NAMALWA (cell line): Measurements from ENCODE around the gene LRRC1.

ENCODE experiments used
- DNase-seq: peaks from one replicate; pipeline ENCODE4 v3.0.0-alpha.2; 2015; ENCODE audit warnings: low spot score

The LRRC1 gene

GRCh38 chr6:53889365-53889764 is 94.6 kb downstream of the LRRC1 start:
- DNase-seq: no peak

GRCh38 chr6:53892707-53893106 is 97.9 kb downstream of the LRRC1 start:
- DNase-seq: no peak

DNA sequence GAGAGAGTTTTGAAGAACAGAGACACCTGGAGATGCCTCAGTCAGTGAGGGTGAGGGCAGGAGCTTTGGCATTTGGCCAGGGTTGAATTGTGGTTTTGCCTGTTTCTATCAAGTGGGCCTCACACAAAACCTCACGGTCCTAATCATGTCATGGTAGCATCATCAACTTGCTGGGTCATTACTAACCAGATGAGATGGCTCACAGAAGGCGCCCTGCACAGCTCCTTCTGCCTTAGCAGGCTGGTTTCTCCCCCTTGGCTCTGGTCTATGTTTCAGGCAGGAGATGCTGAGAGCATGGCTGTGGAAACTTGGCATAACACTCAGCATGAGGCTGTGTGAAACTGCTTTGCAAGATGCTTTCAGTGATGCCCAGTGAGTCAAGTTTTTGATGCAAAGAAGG is 99.3 kb downstream of the LRRC1 start:
- peak; percentile 56 for DNase-seq

DNA sequence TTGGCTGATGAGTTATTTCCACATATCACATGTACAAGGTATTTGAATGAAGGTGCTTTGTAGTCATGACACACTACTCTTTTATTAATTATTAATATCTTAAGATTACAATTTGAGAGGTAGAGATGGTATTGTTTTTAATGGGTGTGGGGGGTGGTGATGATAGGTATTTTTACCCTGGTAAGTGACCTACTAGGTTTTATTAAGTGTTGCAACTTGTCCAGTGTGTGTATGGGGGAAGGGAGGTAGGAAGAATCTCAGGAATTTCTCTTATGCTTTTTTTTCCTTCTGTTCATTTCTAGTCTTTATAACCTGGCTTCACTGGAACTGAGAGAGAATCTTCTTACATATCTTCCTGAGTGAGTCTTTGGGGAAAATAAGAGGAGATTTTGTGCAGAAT is 101.4 kb downstream of the LRRC1 start:
- DNase-seq: no peak

- DNase-seq: no peak
Observed at GRCh38 chr6:53898026-53898795, 103.4 kb downstream of the LRRC1 start.

- DNase-seq: no peak
Observed at GRCh38 chr6:53899512-53899911, 104.7 kb downstream of the LRRC1 start.

GRCh38 chr6:53903357-53903756 is 108.6 kb downstream of the LRRC1 start:
- no peak for DNase-seq

DNA sequence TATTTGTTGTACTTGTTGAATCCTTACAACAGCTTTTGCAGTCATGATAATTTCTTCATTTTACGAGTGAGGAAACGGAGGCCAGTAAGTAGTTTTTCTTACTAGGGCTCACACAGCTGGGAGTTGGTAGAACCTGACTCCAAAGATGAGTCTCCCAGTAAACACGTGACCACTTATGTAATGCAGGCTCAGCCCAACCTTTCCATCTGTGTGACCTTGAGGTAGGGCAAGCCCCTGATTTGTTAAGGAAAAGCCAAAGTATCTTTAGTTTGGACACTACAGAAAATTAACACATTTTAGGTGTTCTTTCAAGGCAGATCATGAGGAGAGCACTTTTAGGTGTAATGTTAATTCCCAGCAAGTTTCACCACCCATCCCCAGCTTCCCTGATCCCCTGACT is 111.3 kb downstream of the LRRC1 start:
- DNase-seq: no peak

DNA sequence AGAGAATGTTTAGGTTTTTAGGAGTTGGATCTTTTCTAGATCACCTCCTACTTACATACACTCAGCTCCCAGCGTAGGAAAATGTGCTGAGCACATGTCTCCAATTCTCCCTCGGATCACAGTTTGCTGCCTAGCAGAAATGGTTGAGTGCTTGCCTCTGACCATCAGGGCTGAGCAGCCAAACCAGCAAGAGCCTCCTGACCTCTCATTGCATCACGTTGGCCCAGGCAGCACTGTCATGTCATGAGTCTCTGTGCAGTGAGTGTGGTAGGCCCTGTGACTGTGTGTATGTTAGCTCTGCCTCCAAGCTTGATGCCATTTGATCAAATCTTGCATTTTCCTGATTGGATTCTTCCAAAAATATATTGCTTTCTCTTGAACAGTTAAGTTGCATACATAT is 112.0 kb downstream of the LRRC1 start:
- no peak for DNase-seq

DNA sequence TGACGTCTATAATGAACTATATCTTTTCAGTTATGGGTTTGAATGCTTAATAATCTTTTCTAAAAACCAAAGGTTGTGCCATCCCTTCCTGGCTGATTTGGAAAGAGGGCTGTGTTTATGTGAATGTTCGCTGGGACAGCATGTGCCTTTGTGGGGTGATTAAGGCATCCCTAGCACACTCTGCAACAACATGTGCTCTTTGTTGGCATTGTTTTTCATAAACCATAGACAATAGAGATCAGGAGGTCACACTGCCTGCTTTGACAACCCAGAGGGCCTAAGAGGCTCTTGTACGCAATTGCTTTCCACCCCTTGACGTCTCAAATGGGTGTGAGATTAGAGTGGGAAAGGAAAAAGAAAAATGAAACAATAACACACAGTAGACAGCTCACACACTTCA is 116.0 kb downstream of the LRRC1 start:
- no peak for DNase-seq

GRCh38 chr6:53912661-53913060 is 117.9 kb downstream of the LRRC1 start:
- no peak for DNase-seq

DNA sequence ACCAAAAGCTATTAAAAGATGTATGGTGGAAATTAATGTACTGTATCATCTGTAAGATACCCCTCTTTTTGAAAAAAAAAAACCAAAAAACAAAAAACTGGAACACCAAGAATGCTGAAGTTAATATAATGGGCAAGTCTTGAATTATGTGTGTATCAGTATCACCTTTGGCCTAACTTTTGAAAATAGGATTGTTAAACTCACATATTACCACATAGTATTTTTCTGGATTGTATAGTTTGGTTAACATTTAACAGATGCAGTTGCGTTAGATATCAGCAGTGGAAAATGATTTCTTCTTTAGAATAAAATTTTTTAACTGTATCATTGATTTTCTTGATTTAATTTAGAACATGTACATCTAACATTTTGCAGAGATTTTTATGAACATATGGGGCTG is 118.5 kb downstream of the LRRC1 start:
- DNase-seq: no peak

DNA sequence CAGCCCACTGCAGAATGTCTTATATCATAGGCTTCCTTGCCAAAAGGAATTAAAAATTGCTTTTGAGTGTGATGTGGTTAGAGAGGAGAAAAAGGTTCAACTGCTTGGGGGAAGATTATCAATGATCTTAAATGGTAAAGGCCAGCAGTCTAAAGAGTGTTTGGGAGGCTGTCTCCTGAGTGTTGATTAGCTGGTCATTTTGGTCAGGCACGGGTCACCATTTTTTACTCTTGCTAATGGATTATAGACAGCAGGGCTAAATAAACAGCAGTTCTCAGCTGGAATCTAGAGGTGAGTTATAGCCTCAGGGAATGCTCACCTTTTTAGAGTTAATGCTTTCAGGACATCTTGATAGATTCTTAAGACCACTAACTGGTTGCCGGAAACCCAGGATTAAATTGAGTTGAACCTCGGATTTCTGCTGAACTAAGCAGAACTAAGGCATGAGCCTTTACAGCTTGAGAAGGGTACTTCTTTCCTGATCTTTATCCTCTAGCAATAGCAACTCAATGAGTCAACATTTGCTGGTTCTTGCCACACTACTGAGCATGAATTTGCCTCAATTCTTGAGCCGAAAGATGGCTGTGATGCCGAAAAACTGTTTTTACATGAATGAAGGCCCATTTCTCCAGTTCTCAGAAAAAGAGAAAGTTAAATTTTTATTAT is 120.4 kb downstream of the LRRC1 start:
- DNase-seq: no peak

DNA sequence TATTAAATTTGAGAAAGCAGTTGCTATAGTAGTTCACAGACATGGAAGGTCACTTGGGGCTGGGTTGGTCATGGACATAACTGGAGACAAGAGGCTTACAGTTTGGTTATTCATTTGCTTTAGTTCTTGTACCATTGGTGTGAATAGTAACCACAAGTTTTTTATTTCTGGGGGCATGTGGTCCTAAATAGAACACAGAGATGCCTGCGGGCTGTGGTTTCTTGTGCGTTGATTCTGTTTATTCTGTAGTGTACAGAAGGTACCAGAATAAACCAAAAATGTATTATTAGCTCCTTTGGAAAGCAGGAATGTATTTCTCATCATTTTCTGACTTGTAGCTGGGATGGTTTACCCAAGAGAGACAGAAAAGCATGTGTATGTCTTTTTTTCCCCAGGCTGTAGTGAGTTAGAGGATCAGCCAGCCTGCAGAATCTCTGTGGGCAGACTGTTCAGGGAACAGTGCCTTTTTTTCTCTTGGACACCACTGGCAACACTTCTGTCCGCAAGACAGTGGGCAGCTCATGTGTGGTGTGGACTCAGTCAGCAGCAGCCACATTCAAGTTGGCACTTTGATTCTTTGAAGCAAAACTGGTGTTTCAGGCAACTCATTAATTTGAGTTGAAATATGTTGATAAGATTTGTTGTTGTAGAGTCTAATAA is 122.1 kb downstream of the LRRC1 start:
- no peak for DNase-seq

DNA sequence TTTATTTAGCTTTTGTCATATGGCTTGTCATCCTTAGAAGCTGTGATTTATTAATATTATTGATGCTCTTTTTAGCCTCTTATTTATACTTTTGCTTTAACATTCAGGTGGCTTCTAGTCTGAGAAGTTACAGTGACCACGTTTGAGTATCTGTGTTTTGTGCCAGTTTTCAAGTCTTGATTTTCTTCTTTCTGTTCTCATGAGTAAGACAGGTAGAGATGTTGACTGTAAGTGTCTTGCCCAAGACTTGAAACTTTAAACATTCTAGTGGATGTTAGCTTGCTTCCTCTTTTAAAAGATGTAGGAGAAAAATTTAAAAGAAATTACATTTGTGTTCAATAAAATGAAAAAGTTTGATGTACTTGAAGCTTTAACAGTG is 122.6 kb downstream of the LRRC1 start:
- DNase-seq: no peak

GRCh38 chr6:53918854-53919510 is 124.2 kb downstream of the LRRC1 start:
- DNase-seq: no peak

- no peak for DNase-seq
Observed at GRCh38 chr6:53919881-53920360, 125.1 kb downstream of the LRRC1 start.

GRCh38 chr6:53920881-53921280 is 126.1 kb downstream of the LRRC1 start:
- DNase-seq: no peak

GRCh38 chr6:53921639-53922038 is 126.8 kb downstream of the LRRC1 start:
- DNase-seq: no peak

- no peak for DNase-seq
Observed at GRCh38 chr6:53922539-53922981, 127.8 kb downstream of the LRRC1 start.

DNA sequence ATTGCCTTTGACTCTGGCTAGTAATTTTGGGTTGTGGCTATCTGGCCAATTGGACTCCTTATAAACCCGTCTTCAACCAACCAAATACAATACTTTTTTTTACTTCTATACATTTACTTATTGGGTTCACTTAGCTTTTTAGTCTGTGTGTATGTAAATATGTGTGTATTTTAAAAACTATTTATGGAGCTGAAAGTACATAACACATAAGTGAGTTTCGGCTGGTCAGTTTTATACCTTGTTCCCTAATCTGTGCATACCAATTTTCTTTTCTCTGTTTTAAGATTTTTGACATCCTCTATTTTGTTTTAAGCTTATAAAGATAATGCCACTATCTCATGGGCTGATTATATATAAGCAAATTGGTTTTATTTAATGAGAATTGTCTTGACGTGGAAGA is 129.5 kb downstream of the LRRC1 start:
- DNase-seq: no peak

- DNase-seq: no peak
Observed at GRCh38 chr6:53924821-53925422, 130.1 kb downstream of the LRRC1 start.
